Measurements from ENCODE around the gene NCF2.

- TF ChIP-seq, protein P1, sequence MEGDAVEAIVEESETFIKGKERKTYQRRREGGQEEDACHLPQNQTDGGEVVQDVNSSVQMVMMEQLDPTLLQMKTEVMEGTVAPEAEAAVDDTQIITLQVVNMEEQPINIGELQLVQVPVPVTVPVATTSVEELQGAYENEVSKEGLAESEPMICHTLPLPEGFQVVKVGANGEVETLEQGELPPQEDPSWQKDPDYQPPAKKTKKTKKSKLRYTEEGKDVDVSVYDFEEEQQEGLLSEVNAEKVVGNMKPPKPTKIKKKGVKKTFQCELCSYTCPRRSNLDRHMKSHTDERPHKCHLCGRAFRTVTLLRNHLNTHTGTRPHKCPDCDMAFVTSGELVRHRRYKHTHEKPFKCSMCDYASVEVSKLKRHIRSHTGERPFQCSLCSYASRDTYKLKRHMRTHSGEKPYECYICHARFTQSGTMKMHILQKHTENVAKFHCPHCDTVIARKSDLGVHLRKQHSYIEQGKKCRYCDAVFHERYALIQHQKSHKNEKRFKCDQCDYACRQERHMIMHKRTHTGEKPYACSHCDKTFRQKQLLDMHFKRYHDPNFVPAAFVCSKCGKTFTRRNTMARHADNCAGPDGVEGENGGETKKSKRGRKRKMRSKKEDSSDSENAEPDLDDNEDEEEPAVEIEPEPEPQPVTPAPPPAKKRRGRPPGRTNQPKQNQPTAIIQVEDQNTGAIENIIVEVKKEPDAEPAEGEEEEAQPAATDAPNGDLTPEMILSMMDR (conservative IDR thresholded peaks at IDR 0.05 in 1 of 2, IDR thresholded peaks at IDR 0.05 in 1 of 2; ENCODE audit: low read depth in 1 of 2, low read length in 2 of 2): no peak
- TF ChIP-seq EZH2 (IDR thresholded peaks at IDR 0.05; ENCODE audit: low read length, missing control alignments): no peak
These were observed 11.4 kb downstream of the NCF2 start for GRCh38 chr1:183578856-183579255.

Measured in fibroblast of lung (primary cell).